K562 (cell line): ENCODE results near the gene PPM1E. TPM values are rescaled to one million over a fixed set of nuclear protein-coding genes. Genes with fewer than 3 reads are reported as not detected.

Experiments
- ARID2 ChIP-seq: fragments of 450-650 bp; IDR thresholded peaks from 2 replicates; pipeline ENCODE4 v1.6.1; 2017; ENCODE audit warnings: antibody characterized with exemption, mild to moderate bottlenecking
- ATF7 ChIP-seq: fragments of 450-650 bp; IDR thresholded peaks from 2 replicates; pipeline ENCODE4 v1.7.1; 2014; ENCODE audit warnings: mild to moderate bottlenecking, moderate library complexity
- BDP1 ChIP-seq: IDR thresholded peaks from 3 replicates; pipeline ENCODE4 v1.6.1; 2011; ENCODE audit not compliant: insufficient read length, insufficient read depth
- CCNT2 ChIP-seq: IDR thresholded peaks from 2 replicates; pipeline ENCODE4 v1.6.1; 2011; ENCODE audit warnings: borderline replicate concordance, low read depth, mild to moderate bottlenecking, moderate library complexity, mixed read lengths, low read length; ENCODE audit not compliant: insufficient read length; ENCODE audit errors: extremely low read depth
- DDX20 ChIP-seq: fragments of 450-650 bp; IDR thresholded peaks from 2 replicates; pipeline ENCODE4 v1.6.1; 2016; ENCODE audit warnings: missing genetic modification characterization, low read depth, mild to moderate bottlenecking, missing compliant biosample characterization, moderate library complexity
- E2F8 ChIP-seq: fragments of 450-650 bp; IDR thresholded peaks from 2 replicates; pipeline ENCODE4 v1.7.1; 2018; ENCODE audit warnings: mild to moderate bottlenecking, low read depth; ENCODE audit not compliant: partially characterized antibody
- GABPA ChIP-seq: fragments of 200-800 bp; sonication (Bioruptor generic); conservative IDR thresholded peaks from 2 replicates; pipeline ENCODE4 v1.6.1; 2016; ENCODE audit warnings: low read depth, missing genetic modification characterization, missing compliant biosample characterization
- HDGF ChIP-seq: fragments of 450-650 bp; IDR thresholded peaks from 2 replicates; pipeline ENCODE4 v1.6.1; 2016
- LARP7 ChIP-seq: fragments of 450-650 bp; IDR thresholded peaks from 2 replicates; pipeline ENCODE4 v1.6.1; 2016
- MTF1 ChIP-seq: fragments of 250-450 bp; sonication (Bioruptor Pico); IDR thresholded peaks from 2 replicates; pipeline ENCODE4 v1.9.0; 2021; ENCODE audit warnings: moderate library complexity, mild to moderate bottlenecking, inconsistent platforms, borderline replicate concordance
- NFE2L1 ChIP-seq: fragments of 450-650 bp; IDR thresholded peaks from 2 replicates; pipeline ENCODE4 v1.6.1; 2016; ENCODE audit warnings: missing genetic modification characterization, low read depth, mild to moderate bottlenecking, missing compliant biosample characterization, moderate library complexity, borderline replicate concordance
- NFIC ChIP-seq: fragments of 450-650 bp; IDR thresholded peaks from 2 replicates; pipeline ENCODE4 v1.6.1; 2017; ENCODE audit warnings: mild to moderate bottlenecking, inconsistent platforms
- NONO ChIP-seq, 2 experiments: fragments of 200-400 bp in 1 of 2; fragments of 450-650 bp in 1 of 2; formaldehyde crosslinking in 1 of 2; IDR thresholded peaks; 2 replicates each; pipeline ENCODE4 v1.6.1; 2017; ENCODE audit warnings: low read depth in 2 of 2, mild to moderate bottlenecking in 2 of 2, moderate library complexity in 2 of 2, low read length in 1 of 2
- NUFIP1 ChIP-seq: fragments of 450-650 bp; IDR thresholded peaks from 2 replicates; pipeline ENCODE4 v1.6.1; 2018; ENCODE audit not compliant: partially characterized antibody
- SMAD2 ChIP-seq: fragments of 150-350 bp; IDR thresholded peaks from 2 replicates; pipeline ENCODE4 v1.6.1; 2014; ENCODE audit warnings: low read depth, mild to moderate bottlenecking, low read length
- SMAD4 ChIP-seq: fragments of 250-450 bp; sonication (Bioruptor Pico); conservative IDR thresholded peaks from 2 replicates; pipeline ENCODE4 v1.8.0; 2021; ENCODE audit warnings: inconsistent platforms, mild to moderate bottlenecking, moderate library complexity
- SMARCB1 ChIP-seq: IDR thresholded peaks from 2 replicates; pipeline ENCODE4 v1.6.1; 2011; ENCODE audit warnings: improper control_type of control experiment, low read depth; ENCODE audit not compliant: insufficient read length
- SP1 ChIP-seq: sonication (generic); formaldehyde crosslinking; IDR thresholded peaks from 2 replicates; pipeline ENCODE4 v1.8.1; 2022; ENCODE audit warnings: mild to moderate bottlenecking, missing genetic modification reagents
- TEAD1 ChIP-seq, 2 experiments: fragments of 450-650 bp in 1 of 2; sonication (generic) in 1 of 2; formaldehyde crosslinking; IDR thresholded peaks; 2 replicates each; pipeline versions ENCODE4 v1.4.0 to v1.8.0; 2020 to 2022; ENCODE audit warnings: mild to moderate bottlenecking in 2 of 2, missing genetic modification reagents in 1 of 2
- ZNF121 ChIP-seq: sonication (generic); formaldehyde crosslinking; conservative IDR thresholded peaks from 2 replicates; pipeline ENCODE4 v1.8.0; 2022; ENCODE audit warnings: missing genetic modification reagents
- ZNF408 ChIP-seq: fragments of 250-450 bp; sonication (Bioruptor Pico); IDR thresholded peaks from 2 replicates; pipeline ENCODE4 v1.4.0; 2020; ENCODE audit warnings: low read depth, mild to moderate bottlenecking, moderate library complexity
- ZNF41 ChIP-seq: fragments of 250-450 bp; sonication (Bioruptor Pico); conservative IDR thresholded peaks from 2 replicates; pipeline ENCODE4 v1.4.0; 2020; ENCODE audit warnings: mild to moderate bottlenecking
- polyA plus RNA-seq, 8 experiments: library from polyadenylated mRNA; depleted of rRNA in 4 of 8; stranded (reverse) in 5 of 8; unstranded in 3 of 8; fragments of >200 nt; fragmentation: Nextera tagmentation in 2 of 8; fragmentation: Illumina TruSeq in 1 of 8; extraction: Ambion mirVana in 2 of 8; extraction: Trizol in 1 of 8; gene quantifications; 2 replicates each; pipeline versions ENCODE4 v1.2.1 to v1.2.3, GENCODE V29; 2011 to 2014; ENCODE audit warnings: inconsistent platforms in 1 of 8, missing spikeins in 1 of 8
- total RNA-seq, 7 experiments: library from RNA; depleted of rRNA in 6 of 7; stranded (reverse); fragments of >200 nt in 6 of 7; fragmentation: Illumina TruSeq in 2 of 7; extraction: Trizol in 2 of 7; gene quantifications; 2 replicates each; pipeline versions ENCODE4 v1.2.1 to v1.2.3, GENCODE V29; 2011 to 2021; ENCODE audit warnings: low replicate concordance in 1 of 7
- TF ChIP-seq, protein P1 (sequence below), 2 experiments: IDR thresholded peaks; 2 replicates each; pipeline ENCODE4 v1.6.1; 2011; ENCODE audit warnings: borderline replicate concordance in 1 of 2, control low read depth in 1 of 2, low read depth in 1 of 2, low read length in 1 of 2, mild to moderate bottlenecking in 1 of 2, mixed read lengths in 1 of 2, moderate library complexity in 1 of 2; ENCODE audit not compliant: insufficient read depth in 1 of 2, insufficient read length in 1 of 2, poor library complexity in 1 of 2, severe bottlenecking in 1 of 2; ENCODE audit errors: extremely low read depth in 1 of 2
- TF ChIP-seq, protein P2 (sequence below): fragments of 450-650 bp; IDR thresholded peaks from 2 replicates; pipeline ENCODE4 v1.6.1; 2016

The PPM1E gene
- total and polyA plus RNA-seq, 9 of the 15 experiments (the other 6 are each of a cell fraction or from before 2014, with no cell fraction given): 1.0 to 5.7 (median 4.7) TPM

GRCh38 chr17:58755577-58756245 is at the start of gene PPM1E (continued):
- TF ChIP-seq NFIC (peak; percentile 45; the same call in 1 of the 2 replicates), HDGF (no peak), NONO (IDR thresholded peaks at IDR 0.05; ENCODE audit: low read depth in 2 of 2, low read length in 1 of 2) (no peak), SMAD4 (CRISPR knock-in tag) (peak; percentile 72), ZNF41 (CRISPR knock-in tag) (peak; percentile 57; the same call in 1 of the 2 replicates), NUFIP1 (no peak), SP1 (CRISPR knock-in tag) (no peak), DDX20 (no peak), SMAD2 (no peak), ATF7 (peak; percentile 63), ZNF121 (0 out of 2 replicates have a peak, but pooled peaks have one; percentile 20), SMARCB1 (no peak), CCNT2 (peak; percentile 51), NFE2L1 (tag) (no peak), GABPA (no peak), BDP1 (no peak), LARP7 (no peak), MTF1 (CRISPR knock-in tag) (no peak), TEAD1 (CRISPR knock-in tag; IDR thresholded peaks at IDR 0.05) (0 out of 4 replicates have a peak, but pooled peaks of 1 of the 2 experiments have one; percentile 18), E2F8 (peak; percentile 64), ARID2 (no peak), ZNF408 (no peak)
- TF ChIP-seq, protein P1, sequence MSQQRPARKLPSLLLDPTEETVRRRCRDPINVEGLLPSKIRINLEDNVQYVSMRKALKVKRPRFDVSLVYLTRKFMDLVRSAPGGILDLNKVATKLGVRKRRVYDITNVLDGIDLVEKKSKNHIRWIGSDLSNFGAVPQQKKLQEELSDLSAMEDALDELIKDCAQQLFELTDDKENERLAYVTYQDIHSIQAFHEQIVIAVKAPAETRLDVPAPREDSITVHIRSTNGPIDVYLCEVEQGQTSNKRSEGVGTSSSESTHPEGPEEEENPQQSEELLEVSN (IDR thresholded peaks at IDR 0.05; ENCODE audit: borderline replicate concordance in 1 of 2, extremely low read depth in 1 of 2, insufficient read depth in 1 of 2, insufficient read length in 1 of 2, low read depth in 1 of 2, low read length in 1 of 2, poor library complexity in 1 of 2, severe bottlenecking in 1 of 2): peak; percentile 86 to 89
- TF ChIP-seq, protein P2, sequence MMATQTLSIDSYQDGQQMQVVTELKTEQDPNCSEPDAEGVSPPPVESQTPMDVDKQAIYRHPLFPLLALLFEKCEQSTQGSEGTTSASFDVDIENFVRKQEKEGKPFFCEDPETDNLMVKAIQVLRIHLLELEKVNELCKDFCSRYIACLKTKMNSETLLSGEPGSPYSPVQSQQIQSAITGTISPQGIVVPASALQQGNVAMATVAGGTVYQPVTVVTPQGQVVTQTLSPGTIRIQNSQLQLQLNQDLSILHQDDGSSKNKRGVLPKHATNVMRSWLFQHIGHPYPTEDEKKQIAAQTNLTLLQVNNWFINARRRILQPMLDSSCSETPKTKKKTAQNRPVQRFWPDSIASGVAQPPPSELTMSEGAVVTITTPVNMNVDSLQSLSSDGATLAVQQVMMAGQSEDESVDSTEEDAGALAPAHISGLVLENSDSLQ: no peak
